Suprapubic skin (tissue), 4 donors: ENCODE results near the gene CPNE2.

Experiments used
- EP300 ChIP-seq: sonication (generic); formaldehyde crosslinking; IDR thresholded peaks from one replicate; pipeline ENCODE4 v1.6.1; 2017; ENCODE audit warnings: antibody characterized with exemption
- POLR2A ChIP-seq, 2 donors: fragments of 450-650 bp; IDR thresholded peaks; one replicate each; pipeline ENCODE4 v1.6.1; 2017; ENCODE audit warnings: antibody characterized with exemption in 2 of 2, mild to moderate bottlenecking in 2 of 2, moderate library complexity in 2 of 2
- POLR2AphosphoS5 ChIP-seq, 3 donors: sonication (generic); formaldehyde crosslinking; IDR thresholded peaks; one replicate each; pipeline ENCODE4 v1.6.1; 2017; ENCODE audit warnings: antibody characterized with exemption in 3 of 3
- TF ChIP-seq, protein P1 (sequence below), 2 donors: fragments of 200-600 bp in 1 of 2; fragments of 450-650 bp in 1 of 2; sonication (generic) in 1 of 2; IDR thresholded peaks; one replicate each; pipeline ENCODE4 v1.5.1; 2016 to 2019; ENCODE audit warnings: antibody characterized with exemption in 2 of 2, mild to moderate bottlenecking in 1 of 2, moderate library complexity in 1 of 2

DNA sequence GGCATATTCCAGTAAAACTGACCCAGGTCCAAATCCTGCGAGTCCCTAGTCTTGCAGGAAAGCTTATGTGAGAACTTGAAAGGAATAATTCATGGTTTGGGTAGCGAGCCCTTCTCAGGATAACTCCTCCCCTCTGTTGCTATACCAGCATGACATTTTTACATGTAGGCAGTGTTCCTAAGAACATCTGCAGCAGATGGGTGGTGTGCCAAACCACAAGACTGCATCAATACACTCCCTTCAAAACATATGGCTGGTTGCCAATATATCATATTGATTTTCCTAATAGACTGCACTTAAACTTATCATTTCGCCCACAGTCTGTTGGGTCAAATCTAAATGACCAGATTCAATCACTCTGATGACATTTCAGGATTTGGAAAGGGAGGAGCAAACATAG lies 73.6 kb downstream of the CPNE2 start:
- TF ChIP-seq, protein P1, sequence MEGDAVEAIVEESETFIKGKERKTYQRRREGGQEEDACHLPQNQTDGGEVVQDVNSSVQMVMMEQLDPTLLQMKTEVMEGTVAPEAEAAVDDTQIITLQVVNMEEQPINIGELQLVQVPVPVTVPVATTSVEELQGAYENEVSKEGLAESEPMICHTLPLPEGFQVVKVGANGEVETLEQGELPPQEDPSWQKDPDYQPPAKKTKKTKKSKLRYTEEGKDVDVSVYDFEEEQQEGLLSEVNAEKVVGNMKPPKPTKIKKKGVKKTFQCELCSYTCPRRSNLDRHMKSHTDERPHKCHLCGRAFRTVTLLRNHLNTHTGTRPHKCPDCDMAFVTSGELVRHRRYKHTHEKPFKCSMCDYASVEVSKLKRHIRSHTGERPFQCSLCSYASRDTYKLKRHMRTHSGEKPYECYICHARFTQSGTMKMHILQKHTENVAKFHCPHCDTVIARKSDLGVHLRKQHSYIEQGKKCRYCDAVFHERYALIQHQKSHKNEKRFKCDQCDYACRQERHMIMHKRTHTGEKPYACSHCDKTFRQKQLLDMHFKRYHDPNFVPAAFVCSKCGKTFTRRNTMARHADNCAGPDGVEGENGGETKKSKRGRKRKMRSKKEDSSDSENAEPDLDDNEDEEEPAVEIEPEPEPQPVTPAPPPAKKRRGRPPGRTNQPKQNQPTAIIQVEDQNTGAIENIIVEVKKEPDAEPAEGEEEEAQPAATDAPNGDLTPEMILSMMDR (IDR thresholded peaks at IDR 0.05): no peak
- TF ChIP-seq EP300 (no peak), POLR2A (IDR thresholded peaks at IDR 0.05) (no peak), POLR2AphosphoS5 (IDR thresholded peaks at IDR 0.05) (no peak)
